Measurements from ENCODE around the gene STX1A.

- no peak for TF ChIP-seq POLR2AphosphoS5 (IDR thresholded peaks at IDR 0.05)
- TF ChIP-seq CTCF (IDR thresholded peaks at IDR 0.05), result no peak
- TF ChIP-seq POLR2A (IDR thresholded peaks at IDR 0.05), result no peak
Observed at GRCh38 chr7:73732397-73732796, 12.9 kb upstream of the STX1A start.

Measured in sigmoid colon (tissue), 4 donors.